ENCODE results near the gene ONECUT3. TPM values are rescaled to one million over a fixed set of nuclear protein-coding genes. Genes with fewer than 3 reads are reported as not detected.

ONECUT3 gene
- total RNA-seq, 1 experiment from 2014 or later = 0.04 TPM

- no peak for DNase-seq (ENCODE audit: low spot score)
- Mint-ChIP-seq H3K4me3 (no peak overlapping the region), H3K27me3 (ENCODE audit: low read depth) (no peaks in the 10 kb centered on the region), H3K27ac (no peak overlapping the region), H3K36me3 (peaks cover 14% of the 10 kb centered on the region), H3K9me3 (no peaks in the 10 kb centered on the region), H3K4me1 (peaks cover 6% of the 10 kb centered on the region; the same call in 1 of the 2 replicates)
- CTCF ChIA-PET = interaction anchor here (0.8 to 3.7 kb wide), 6 partner anchors 9 to 277 kb away, joined by 3 to 13 read pairs (median 3); no protein-coding TSS in a partner anchor
- TF ChIP-seq ZNF416 (CRISPR knock-in tag; IDR thresholded peaks at IDR 0.05) = no peak
- no peak for TF ChIP-seq NR1H2 (CRISPR knock-in tag; IDR thresholded peaks at IDR 0.05)
- TF ChIP-seq SMAD4 (CRISPR knock-in tag; IDR thresholded peaks at IDR 0.05) = no peak
- no peak for TF ChIP-seq ZNF671 (CRISPR knock-in tag; IDR thresholded peaks at IDR 0.05)
- TF ChIP-seq SP1 (CRISPR knock-in tag; conservative IDR thresholded peaks at IDR 0.05) = no peak
- POLR2A ChIA-PET = no interaction called here
- no peak for ATAC-seq
These were observed 69.7 kb downstream of the ONECUT3 start for GRCh38 chr19:1823020-1823419.

- Mint-ChIP-seq H3K27me3 (ENCODE audit: low read depth) (no peaks in the 10 kb centered on the region), H3K27ac (no peak overlapping the region), H3K36me3 (peaks cover 12% of the 10 kb centered on the region), H3K4me3 (no peak overlapping the region), H3K4me1 (peaks cover 6% of the 10 kb centered on the region; the same call in 1 of the 2 replicates), H3K9me3 (no peaks in the 10 kb centered on the region)
- DNase-seq (ENCODE audit: low spot score) = no peak
- ChIA-PET POLR2A (no interaction called here), CTCF (interaction anchor here (0.8 to 3.7 kb wide), 7 partner anchors 10 to 278 kb away, joined by 3 to 13 read pairs (median 3); no protein-coding TSS in a partner anchor)
- no peak for ATAC-seq
- TF ChIP-seq NFATC4 (CRISPR knock-in tag; IDR thresholded peaks at IDR 0.05) (no peak), ELF4 (CRISPR knock-in tag; IDR thresholded peaks at IDR 0.05; ENCODE audit: low read depth) (no peak), CBFB (CRISPR knock-in tag; IDR thresholded peaks at IDR 0.05; ENCODE audit: low read depth) (no peak), IRF2 (CRISPR knock-in tag; IDR thresholded peaks at IDR 0.05; ENCODE audit: borderline replicate concordance, low read depth) (no peak)
These were observed 70.4 kb downstream of the ONECUT3 start for GRCh38 chr19:1823539-1824251.

DNA sequence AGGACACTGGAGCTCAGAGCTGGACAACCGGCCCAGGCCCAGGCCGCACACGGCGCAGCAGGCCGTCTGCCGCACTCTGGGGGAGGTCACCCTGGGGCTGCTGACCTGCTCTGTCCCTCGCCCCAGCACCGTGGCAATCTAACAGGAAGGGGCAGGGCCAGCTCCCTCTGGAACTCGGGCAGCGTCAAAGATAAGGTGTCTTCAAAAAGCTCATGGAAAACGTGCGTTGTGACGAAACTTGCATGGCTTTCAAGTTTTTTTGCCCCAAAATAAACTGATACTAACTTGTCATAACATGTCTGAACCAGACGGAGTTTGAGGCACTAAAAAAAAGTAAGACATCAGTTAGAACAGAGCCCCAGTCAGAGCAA lies 70.9 kb downstream of the ONECUT3 start:
- Mint-ChIP-seq H3K36me3 (peaks cover 12% of the 10 kb centered on the region), H3K27me3 (ENCODE audit: low read depth) (no peaks in the 10 kb centered on the region), H3K27ac (peak overlapping the region; percentile 91), H3K4me3 (no peak overlapping the region), H3K9me3 (no peaks in the 10 kb centered on the region), H3K4me1 (peaks cover 6% of the 10 kb centered on the region; the same call in 1 of the 2 replicates)
- DNase-seq (ENCODE audit: low spot score) (no peak), ATAC-seq (no peak)
- CTCF ChIA-PET = interaction anchor here (1.0 to 3.7 kb wide), 5 partner anchors 10 to 258 kb away, joined by 3 to 13 read pairs (median 3); no protein-coding TSS in a partner anchor
- POLR2A ChIA-PET = no interaction called here
- TF ChIP-seq RELA (CRISPR knock-in tag; IDR thresholded peaks at IDR 0.05; ENCODE audit: borderline replicate concordance) = no peak
- TF ChIP-seq SOX15 (CRISPR knock-in tag; IDR thresholded peaks at IDR 0.05) = no peak
- no peak for TF ChIP-seq SP1 (CRISPR knock-in tag; conservative IDR thresholded peaks at IDR 0.05)
- TF ChIP-seq GABPB1 (CRISPR knock-in tag; IDR thresholded peaks at IDR 0.05) = no peak
- TF ChIP-seq NR1H2 (CRISPR knock-in tag; IDR thresholded peaks at IDR 0.05) = no peak
- TF ChIP-seq CREB1 (CRISPR knock-in tag; IDR thresholded peaks at IDR 0.05) = no peak
- no peak for TF ChIP-seq ATF1 (CRISPR knock-in tag; IDR thresholded peaks at IDR 0.05)
- TF ChIP-seq IRF2 (CRISPR knock-in tag; IDR thresholded peaks at IDR 0.05; ENCODE audit: borderline replicate concordance, low read depth) = no peak
- TF ChIP-seq MXD4 (CRISPR knock-in tag; IDR thresholded peaks at IDR 0.05; ENCODE audit: borderline replicate concordance) = no peak
- TF ChIP-seq NFYB (CRISPR knock-in tag; conservative IDR thresholded peaks at IDR 0.05; ENCODE audit: low read depth) = no peak
- TF ChIP-seq, protein P1, sequence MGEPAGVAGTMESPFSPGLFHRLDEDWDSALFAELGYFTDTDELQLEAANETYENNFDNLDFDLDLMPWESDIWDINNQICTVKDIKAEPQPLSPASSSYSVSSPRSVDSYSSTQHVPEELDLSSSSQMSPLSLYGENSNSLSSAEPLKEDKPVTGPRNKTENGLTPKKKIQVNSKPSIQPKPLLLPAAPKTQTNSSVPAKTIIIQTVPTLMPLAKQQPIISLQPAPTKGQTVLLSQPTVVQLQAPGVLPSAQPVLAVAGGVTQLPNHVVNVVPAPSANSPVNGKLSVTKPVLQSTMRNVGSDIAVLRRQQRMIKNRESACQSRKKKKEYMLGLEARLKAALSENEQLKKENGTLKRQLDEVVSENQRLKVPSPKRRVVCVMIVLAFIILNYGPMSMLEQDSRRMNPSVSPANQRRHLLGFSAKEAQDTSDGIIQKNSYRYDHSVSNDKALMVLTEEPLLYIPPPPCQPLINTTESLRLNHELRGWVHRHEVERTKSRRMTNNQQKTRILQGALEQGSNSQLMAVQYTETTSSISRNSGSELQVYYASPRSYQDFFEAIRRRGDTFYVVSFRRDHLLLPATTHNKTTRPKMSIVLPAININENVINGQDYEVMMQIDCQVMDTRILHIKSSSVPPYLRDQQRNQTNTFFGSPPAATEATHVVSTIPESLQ (CRISPR knock-in tag; IDR thresholded peaks at IDR 0.05) = no peak
- no peak for TF ChIP-seq ZNF532 (CRISPR knock-in tag; IDR thresholded peaks at IDR 0.05; ENCODE audit: borderline replicate concordance)
- no peak for TF ChIP-seq AR (CRISPR knock-in tag; IDR thresholded peaks at IDR 0.05)
- no peak for TF ChIP-seq ZNF232 (CRISPR knock-in tag; IDR thresholded peaks at IDR 0.05)
- no peak for TF ChIP-seq GTF2I (CRISPR knock-in tag; conservative IDR thresholded peaks at IDR 0.05)
- TF ChIP-seq, protein P2, sequence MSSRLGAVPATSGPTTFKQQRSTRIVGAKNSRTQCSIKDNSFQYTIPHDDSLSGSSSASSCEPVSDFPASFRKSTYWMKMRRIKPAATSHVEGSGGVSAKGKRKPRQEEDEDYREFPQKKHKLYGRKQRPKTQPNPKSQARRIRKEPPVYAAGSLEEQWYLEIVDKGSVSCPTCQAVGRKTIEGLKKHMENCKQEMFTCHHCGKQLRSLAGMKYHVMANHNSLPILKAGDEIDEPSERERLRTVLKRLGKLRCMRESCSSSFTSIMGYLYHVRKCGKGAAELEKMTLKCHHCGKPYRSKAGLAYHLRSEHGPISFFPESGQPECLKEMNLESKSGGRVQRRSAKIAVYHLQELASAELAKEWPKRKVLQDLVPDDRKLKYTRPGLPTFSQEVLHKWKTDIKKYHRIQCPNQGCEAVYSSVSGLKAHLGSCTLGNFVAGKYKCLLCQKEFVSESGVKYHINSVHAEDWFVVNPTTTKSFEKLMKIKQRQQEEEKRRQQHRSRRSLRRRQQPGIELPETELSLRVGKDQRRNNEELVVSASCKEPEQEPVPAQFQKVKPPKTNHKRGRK (CRISPR knock-in tag; IDR thresholded peaks at IDR 0.05; ENCODE audit: borderline replicate concordance) = no peak

All from WTC11 (cell line).